ENCODE results near the gene HERC2. TPM values are rescaled to one million over a fixed set of nuclear protein-coding genes. Genes with fewer than 3 reads are reported as not detected.

Gene HERC2
- total and polyA plus RNA-seq, 2 of the 8 experiments (the other 6 are each of a cell fraction or from before 2014, with no cell fraction given) = 83.0 to 88.7 TPM

DNA sequence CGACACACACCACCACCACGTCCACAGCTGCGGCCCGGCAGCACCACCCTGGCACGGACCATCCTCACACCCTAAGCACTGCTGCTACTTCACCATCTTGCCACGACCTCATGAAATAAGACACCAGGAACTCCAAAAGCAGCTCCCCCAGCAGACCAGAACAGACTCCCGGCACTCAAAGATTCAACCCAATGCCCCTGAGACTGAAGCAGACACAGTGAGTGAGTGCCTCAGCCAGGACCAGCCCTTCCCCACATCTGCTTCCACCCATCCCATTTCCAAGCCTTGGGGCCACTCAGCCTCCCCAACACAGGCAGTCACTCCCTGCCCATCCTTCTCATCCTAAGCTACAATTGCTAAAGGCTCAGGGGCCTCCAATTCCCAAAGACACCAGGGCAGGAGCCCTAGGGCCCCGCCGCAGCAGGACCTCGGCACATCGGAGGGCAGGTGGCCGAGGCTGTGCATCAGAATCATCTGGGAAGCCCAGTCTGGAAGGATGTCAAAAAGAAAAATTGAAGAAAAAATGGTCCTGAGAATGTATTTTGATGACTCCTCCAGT, 204.5 kb downstream of the HERC2 start (continued):
- no peak for TF ChIP-seq KDM5A (IDR thresholded peaks at IDR 0.05; ENCODE audit: low read length)
- TF ChIP-seq JUN (IDR thresholded peaks at IDR 0.05; ENCODE audit: low read depth, low read length) = no peak
- TF ChIP-seq NANOG (IDR thresholded peaks at IDR 0.05; ENCODE audit: insufficient read depth, low read depth, low read length, poor library complexity, severe bottlenecking) = no peak
- TF ChIP-seq, protein P1, sequence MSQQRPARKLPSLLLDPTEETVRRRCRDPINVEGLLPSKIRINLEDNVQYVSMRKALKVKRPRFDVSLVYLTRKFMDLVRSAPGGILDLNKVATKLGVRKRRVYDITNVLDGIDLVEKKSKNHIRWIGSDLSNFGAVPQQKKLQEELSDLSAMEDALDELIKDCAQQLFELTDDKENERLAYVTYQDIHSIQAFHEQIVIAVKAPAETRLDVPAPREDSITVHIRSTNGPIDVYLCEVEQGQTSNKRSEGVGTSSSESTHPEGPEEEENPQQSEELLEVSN (IDR thresholded peaks at IDR 0.05) = no peak
- TF ChIP-seq HDAC2 (IDR thresholded peaks at IDR 0.05; ENCODE audit: borderline replicate concordance in 1 of 2, low read depth in 2 of 2, low read length in 2 of 2) = no peak
- TF ChIP-seq RAD21 (IDR thresholded peaks at IDR 0.05 in 1 of 2, conservative IDR thresholded peaks at IDR 0.05 in 1 of 2; ENCODE audit: low read depth in 2 of 2, low read length in 2 of 2) = no peak
